Kidney (tissue), 14 donors: Measurements from ENCODE around the gene SLC43A3. TPM values are rescaled to one million over a fixed set of nuclear protein-coding genes. Genes with fewer than 3 reads are reported as not detected.
A peak's percentile ranks its signal among the peaks of the same experiment; 100 is the strongest.

Source experiments
- DNase-seq, 5 donors: peaks; one replicate each; pipeline ENCODE4 v3.0.0-alpha.2; 2013 to 2020
- FAIRE-seq: peaks from 2 replicates; lab custom pipeline; 2012; peaks lifted over from hg19 to GRCh38; lab: Jason Lieb, UNC
- H3K27ac ChIP-seq, 2 donors: one replicate each; pipeline ENCODE4 v1.7.0; 2013; ENCODE audit warnings: low read depth in 2 of 2, low read length in 2 of 2, inconsistent platforms in 1 of 2
- H3K27me3 ChIP-seq: one replicate; pipeline ENCODE4 v1.7.1; 2013; ENCODE audit warnings: low read length, inconsistent platforms; ENCODE audit not compliant: control insufficient read depth, insufficient read depth
- H3K36me3 ChIP-seq, 3 donors: one replicate each; pipeline versions ENCODE4 v1.7.0 to v1.7.1; 2013; ENCODE audit warnings: low read length in 3 of 3, control low read depth in 1 of 3, inconsistent platforms in 1 of 3; ENCODE audit not compliant: insufficient read depth in 3 of 3, control insufficient read depth in 2 of 3
- H3K4me1 ChIP-seq, 3 donors: one replicate each; pipeline versions ENCODE4 v1.7.0 to v1.7.1; 2013; ENCODE audit warnings: low read length in 3 of 3, inconsistent platforms in 1 of 3, low read depth in 1 of 3; ENCODE audit not compliant: control insufficient read depth in 2 of 3, insufficient read depth in 2 of 3
- H3K4me3 ChIP-seq, 3 donors: one replicate each; pipeline versions ENCODE4 v1.7.0 to v1.8.1; 2013; ENCODE audit warnings: low read length in 3 of 3, control low read depth in 1 of 3, inconsistent platforms in 1 of 3
- H3K9ac ChIP-seq, 3 donors: one replicate each; pipeline versions ENCODE4 v1.7.0 to v1.7.1; 2013; ENCODE audit warnings: low read length in 3 of 3, control low read depth in 1 of 3, inconsistent platforms in 1 of 3
- H3K9me3 ChIP-seq, 3 donors: one replicate each; pipeline versions ENCODE4 v1.7.0 to v1.7.1; 2013; ENCODE audit warnings: low read length in 3 of 3, control low read depth in 1 of 3, inconsistent platforms in 1 of 3; ENCODE audit not compliant: control insufficient read depth in 2 of 3, insufficient read depth in 1 of 3
- intact Hi-C: fragments of 100-400 bp; cut with DNase I; formaldehyde crosslinking; loops from one replicate; pipeline ENCODE4 v1.11.1; 2022
- polyA plus RNA-seq: library from polyadenylated mRNA; stranded (reverse); fragments of 350-450 nt; fragmentation: Illumina TruSeq; extraction: RNeasy Lipid Tissue Mini Kit (QIAGEN cat#74804); gene quantifications from one replicate; pipeline ENCODE4 v1.2.3, GENCODE V29; 2014; ENCODE audit warnings: low read depth, low replicate concordance; ENCODE audit not compliant: insufficient read depth
- total RNA-seq: library from RNA; stranded (reverse); fragmentation: NEBNext Ultra II Directional; extraction: Animal tissue kit (Norgen Biotek cat#: 25700); gene quantifications from one replicate; pipeline ENCODE4 v1.2.1, GENCODE V29; 2021
- TF ChIP-seq, protein P1 (sequence below): IDR thresholded peaks from 3 replicates; pipeline ENCODE4 v1.5.1; 2012; ENCODE audit warnings: mild to moderate bottlenecking, moderate library complexity, borderline replicate concordance; ENCODE audit not compliant: insufficient read depth; ENCODE audit errors: extremely low read depth
- donor health status: control.
- donor health status: control.
- donor health status: control.
- donor health status: control.
- donor health status: control.
- donor health status: DM: yes; HTN: yes; CAD: no.
- donor health status: Normal renal cell carcinoma (clear cell type).

Gene SLC43A3
- total and polyA plus RNA-seq, 2 donors from 2014 or later = 6.0 to 39.8 TPM

DNA sequence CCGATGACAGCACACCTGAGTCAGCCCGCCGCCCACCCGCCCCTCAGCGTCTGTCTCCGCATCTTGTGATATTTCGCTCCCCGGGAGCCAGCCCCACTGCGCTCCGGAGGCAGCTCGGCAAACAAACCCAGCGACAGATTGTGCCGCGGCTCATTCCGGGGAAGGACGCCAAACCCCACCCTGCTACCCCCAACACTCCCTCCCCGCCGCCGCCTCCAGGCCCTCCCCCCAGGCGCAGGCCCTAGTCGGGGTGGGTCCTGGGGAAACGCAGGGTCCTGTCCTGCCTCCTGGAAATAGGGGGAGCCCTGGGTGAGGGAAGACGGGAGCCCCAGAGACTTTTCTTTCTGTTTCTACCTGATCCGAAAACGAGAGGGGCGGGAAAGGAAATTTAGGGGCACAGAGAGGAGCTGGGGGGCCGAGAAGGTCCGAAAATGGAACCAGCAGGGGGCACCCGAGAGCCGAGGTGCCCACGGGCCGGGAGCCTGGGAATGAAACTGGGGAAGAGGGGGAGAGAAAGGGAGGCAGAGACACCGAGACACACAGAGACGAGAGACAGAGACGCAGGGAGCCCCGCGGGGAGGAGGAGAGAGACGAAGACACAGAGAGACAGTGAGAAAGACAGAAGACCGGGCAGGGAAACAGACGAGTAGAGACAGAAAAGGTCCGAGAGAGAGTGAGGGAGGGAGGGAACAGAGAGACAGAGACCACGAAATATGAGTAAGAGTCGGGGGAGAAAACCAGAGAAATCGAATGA is 31.7 kb upstream of the SLC43A3 start:
- no peak for FAIRE-seq
- intact Hi-C loops = loop anchor here (5.0 kb wide), 1 partner anchor 184 kb away; no protein-coding TSS in a partner anchor
- TF ChIP-seq, protein P1, sequence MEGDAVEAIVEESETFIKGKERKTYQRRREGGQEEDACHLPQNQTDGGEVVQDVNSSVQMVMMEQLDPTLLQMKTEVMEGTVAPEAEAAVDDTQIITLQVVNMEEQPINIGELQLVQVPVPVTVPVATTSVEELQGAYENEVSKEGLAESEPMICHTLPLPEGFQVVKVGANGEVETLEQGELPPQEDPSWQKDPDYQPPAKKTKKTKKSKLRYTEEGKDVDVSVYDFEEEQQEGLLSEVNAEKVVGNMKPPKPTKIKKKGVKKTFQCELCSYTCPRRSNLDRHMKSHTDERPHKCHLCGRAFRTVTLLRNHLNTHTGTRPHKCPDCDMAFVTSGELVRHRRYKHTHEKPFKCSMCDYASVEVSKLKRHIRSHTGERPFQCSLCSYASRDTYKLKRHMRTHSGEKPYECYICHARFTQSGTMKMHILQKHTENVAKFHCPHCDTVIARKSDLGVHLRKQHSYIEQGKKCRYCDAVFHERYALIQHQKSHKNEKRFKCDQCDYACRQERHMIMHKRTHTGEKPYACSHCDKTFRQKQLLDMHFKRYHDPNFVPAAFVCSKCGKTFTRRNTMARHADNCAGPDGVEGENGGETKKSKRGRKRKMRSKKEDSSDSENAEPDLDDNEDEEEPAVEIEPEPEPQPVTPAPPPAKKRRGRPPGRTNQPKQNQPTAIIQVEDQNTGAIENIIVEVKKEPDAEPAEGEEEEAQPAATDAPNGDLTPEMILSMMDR = peak; percentile 53
- peak overlapping the region in 2 of 3 donors; percentile 42 to 54 for H3K4me3 ChIP-seq
- no peak overlapping the region for H3K9ac ChIP-seq
- no peak overlapping the region for H3K27ac ChIP-seq
- peak; percentile 37 to 82 (median 48) for DNase-seq
- peaks cover 22% of the 10 kb centered on the region for H3K27me3 ChIP-seq
- H3K9me3 ChIP-seq = no peaks in the 10 kb centered on the region
- H3K36me3 ChIP-seq = no peaks in the 10 kb centered on the region
- peaks cover 0 to 19% (median 9%) of the 10 kb centered on the region in 3 donors for H3K4me1 ChIP-seq

DNA sequence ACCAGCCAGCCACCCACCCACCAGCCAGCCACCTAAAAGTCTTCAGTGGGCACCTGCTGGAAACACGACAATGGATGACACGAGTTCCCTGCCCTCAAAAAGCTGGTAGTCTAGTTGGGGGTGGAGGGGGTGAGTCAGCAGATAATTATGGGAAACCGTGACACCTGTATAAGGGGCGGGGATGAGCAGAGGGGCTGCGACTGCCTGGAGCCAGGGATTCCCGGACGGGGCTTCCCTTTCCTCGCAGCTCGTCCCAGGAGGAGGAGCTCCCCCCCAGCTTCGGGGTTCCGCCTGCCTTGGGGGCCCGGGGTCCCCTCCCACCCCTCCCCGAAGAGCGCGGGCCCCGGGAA is 31.1 kb upstream of the SLC43A3 start:
- Histone ChIP-seq H3K4me1 (peaks cover 0 to 19% (median 9%) of the 10 kb centered on the region in 3 donors), H3K27me3 (peaks cover 22% of the 10 kb centered on the region), H3K27ac (no peak overlapping the region)

DNA sequence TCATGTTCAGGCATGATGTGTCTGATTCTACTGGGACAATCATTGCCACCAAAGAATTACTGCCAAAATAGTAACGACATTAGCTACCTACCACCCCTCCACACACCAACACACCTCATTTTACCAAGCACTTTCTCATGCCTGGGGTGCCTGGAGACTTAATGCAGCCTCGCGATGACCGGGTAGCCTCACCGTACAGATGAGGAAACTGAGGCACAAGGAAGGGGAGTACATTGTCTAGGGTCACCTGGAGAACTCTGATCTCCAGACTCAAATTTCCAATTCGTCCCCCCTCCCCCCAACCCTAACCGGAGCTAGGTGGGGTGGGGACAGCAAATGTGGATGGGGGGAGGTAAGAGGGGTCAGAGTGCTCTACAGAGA is 30.7 kb upstream of the SLC43A3 start:
- no peak overlapping the region for H3K27ac ChIP-seq
- DNase-seq (peak in 1 of 5 donors; percentile 21), FAIRE-seq (no peak)
- H3K27me3 ChIP-seq = peaks cover 22% of the 10 kb centered on the region
- peaks cover 0 to 19% (median 9%) of the 10 kb centered on the region in 3 donors for H3K4me1 ChIP-seq
- intact Hi-C loops = loop anchor here (5.0 kb wide), 1 partner anchor 185 kb away; no protein-coding TSS in a partner anchor
- TF ChIP-seq, protein P1 = no peak
- H3K4me3 ChIP-seq = no peak overlapping the region
- H3K36me3 ChIP-seq = no peaks in the 10 kb centered on the region
- no peaks in the 10 kb centered on the region for H3K9me3 ChIP-seq
- no peak overlapping the region for H3K9ac ChIP-seq

More for the DNA sequence above, 31.1 kb upstream of the SLC43A3 start:
- no peak overlapping the region for H3K9ac ChIP-seq
- H3K9me3 ChIP-seq = no peaks in the 10 kb centered on the region
- DNase-seq = no peak
- H3K36me3 ChIP-seq = no peaks in the 10 kb centered on the region
- intact Hi-C loops = loop anchor here (5.0 kb wide), 1 partner anchor 184 kb away; no protein-coding TSS in a partner anchor
- TF ChIP-seq, protein P1 = no peak
- H3K4me3 ChIP-seq = no peak overlapping the region
- FAIRE-seq = no peak
